ENCODE results near the gene KCNQ1.

The KCNQ1 gene

DNA sequence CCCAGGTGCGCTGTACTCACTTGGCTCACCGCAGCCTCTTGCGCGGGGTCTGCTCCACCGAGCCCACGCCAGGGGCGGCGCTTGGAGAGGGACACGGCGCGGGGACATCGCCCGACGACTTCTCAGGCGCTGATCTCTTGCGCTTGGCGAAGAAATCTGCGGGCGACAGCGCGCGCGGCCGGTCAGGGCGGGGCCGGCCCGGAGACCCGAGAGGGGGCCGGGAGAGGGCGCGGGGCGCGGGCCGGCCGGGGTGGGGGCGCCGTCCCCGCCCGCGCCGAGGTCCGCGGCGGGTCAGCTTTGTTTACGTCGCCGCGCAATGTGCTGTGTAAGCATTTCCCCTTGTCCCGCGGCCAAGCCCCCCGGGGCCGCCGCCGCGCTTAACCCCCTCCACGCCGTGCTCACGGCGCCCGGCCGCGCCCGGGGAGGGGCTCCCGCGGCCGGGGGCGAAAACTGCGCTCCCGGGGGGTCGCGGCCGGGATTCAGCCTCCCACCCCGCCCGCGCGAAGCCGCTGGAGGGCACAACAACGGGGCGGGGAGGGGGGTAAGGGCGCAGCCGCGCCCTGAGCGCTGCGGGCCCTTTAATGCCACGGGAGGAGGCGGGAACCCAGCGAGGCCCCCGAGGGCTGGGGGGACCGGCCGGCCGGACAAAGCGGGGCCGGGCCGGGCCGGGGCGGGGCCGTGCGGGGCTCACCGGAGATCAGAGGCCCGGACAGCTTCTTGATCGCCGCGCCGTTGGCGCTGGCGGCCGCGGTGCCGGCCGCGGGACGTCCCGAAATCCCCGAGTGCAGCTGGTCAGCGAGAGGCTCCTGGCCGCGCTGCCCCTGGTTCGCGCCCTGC is 439.4 kb downstream of the KCNQ1 start:
- ATAC-seq: no peak
- no peak for TF ChIP-seq TCF4 (CRISPR knock-in tag; IDR thresholded peaks at IDR 0.05; ENCODE audit: borderline replicate concordance)
- TF ChIP-seq BACH2 (CRISPR knock-in tag; IDR thresholded peaks at IDR 0.05; ENCODE audit: borderline replicate concordance): no peak
- no peak for TF ChIP-seq ZNF70 (CRISPR knock-in tag; IDR thresholded peaks at IDR 0.05)
- no peak for TF ChIP-seq GLIS3 (CRISPR knock-in tag; IDR thresholded peaks at IDR 0.05)
- TF ChIP-seq TOX (CRISPR knock-in tag; IDR thresholded peaks at IDR 0.05; ENCODE audit: borderline replicate concordance): no peak
- TF ChIP-seq SNAI2 (CRISPR knock-in tag; IDR thresholded peaks at IDR 0.05): no peak
- no peak for TF ChIP-seq ZNF565 (CRISPR knock-in tag; conservative IDR thresholded peaks at IDR 0.05; ENCODE audit: low read depth)
- no peak for TF ChIP-seq ARNTL (CRISPR knock-in tag; IDR thresholded peaks at IDR 0.05; ENCODE audit: borderline replicate concordance, low read depth)
- TF ChIP-seq, protein P1, sequence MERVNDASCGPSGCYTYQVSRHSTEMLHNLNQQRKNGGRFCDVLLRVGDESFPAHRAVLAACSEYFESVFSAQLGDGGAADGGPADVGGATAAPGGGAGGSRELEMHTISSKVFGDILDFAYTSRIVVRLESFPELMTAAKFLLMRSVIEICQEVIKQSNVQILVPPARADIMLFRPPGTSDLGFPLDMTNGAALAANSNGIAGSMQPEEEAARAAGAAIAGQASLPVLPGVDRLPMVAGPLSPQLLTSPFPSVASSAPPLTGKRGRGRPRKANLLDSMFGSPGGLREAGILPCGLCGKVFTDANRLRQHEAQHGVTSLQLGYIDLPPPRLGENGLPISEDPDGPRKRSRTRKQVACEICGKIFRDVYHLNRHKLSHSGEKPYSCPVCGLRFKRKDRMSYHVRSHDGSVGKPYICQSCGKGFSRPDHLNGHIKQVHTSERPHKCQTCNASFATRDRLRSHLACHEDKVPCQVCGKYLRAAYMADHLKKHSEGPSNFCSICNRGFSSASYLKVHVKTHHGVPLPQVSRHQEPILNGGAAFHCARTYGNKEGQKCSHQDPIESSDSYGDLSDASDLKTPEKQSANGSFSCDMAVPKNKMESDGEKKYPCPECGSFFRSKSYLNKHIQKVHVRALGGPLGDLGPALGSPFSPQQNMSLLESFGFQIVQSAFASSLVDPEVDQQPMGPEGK (CRISPR knock-in tag; IDR thresholded peaks at IDR 0.05; ENCODE audit: borderline replicate concordance): no peak
- TF ChIP-seq, protein P2, sequence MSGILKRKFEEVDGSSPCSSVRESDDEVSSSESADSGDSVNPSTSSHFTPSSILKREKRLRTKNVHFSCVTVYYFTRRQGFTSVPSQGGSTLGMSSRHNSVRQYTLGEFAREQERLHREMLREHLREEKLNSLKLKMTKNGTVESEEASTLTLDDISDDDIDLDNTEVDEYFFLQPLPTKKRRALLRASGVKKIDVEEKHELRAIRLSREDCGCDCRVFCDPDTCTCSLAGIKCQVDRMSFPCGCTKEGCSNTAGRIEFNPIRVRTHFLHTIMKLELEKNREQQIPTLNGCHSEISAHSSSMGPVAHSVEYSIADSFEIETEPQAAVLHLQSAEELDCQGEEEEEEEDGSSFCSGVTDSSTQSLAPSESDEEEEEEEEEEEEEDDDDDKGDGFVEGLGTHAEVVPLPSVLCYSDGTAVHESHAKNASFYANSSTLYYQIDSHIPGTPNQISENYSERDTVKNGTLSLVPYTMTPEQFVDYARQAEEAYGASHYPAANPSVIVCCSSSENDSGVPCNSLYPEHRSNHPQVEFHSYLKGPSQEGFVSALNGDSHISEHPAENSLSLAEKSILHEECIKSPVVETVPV (CRISPR knock-in tag; IDR thresholded peaks at IDR 0.05): no peak
- TF ChIP-seq, protein P3, sequence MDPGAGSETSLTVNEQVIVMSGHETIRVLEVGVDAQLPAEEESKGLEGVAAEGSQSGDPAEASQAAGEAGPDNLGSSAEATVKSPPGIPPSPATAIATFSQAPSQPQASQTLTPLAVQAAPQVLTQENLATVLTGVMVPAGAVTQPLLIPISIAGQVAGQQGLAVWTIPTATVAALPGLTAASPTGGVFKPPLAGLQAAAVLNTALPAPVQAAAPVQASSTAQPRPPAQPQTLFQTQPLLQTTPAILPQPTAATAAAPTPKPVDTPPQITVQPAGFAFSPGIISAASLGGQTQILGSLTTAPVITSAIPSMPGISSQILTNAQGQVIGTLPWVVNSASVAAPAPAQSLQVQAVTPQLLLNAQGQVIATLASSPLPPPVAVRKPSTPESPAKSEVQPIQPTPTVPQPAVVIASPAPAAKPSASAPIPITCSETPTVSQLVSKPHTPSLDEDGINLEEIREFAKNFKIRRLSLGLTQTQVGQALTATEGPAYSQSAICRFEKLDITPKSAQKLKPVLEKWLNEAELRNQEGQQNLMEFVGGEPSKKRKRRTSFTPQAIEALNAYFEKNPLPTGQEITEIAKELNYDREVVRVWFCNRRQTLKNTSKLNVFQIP (CRISPR knock-in tag; IDR thresholded peaks at IDR 0.05; ENCODE audit: borderline replicate concordance, low read depth): no peak
- no peak for TF ChIP-seq ZC3H10 (CRISPR knock-in tag; IDR thresholded peaks at IDR 0.05)
- TF ChIP-seq ZFP30 (CRISPR knock-in tag; IDR thresholded peaks at IDR 0.05): no peak
- TF ChIP-seq ISL1 (CRISPR knock-in tag; IDR thresholded peaks at IDR 0.05): no peak
- TF ChIP-seq RARB (CRISPR knock-in tag; IDR thresholded peaks at IDR 0.05): no peak
- TF ChIP-seq ZNF8 (CRISPR knock-in tag; IDR thresholded peaks at IDR 0.05): no peak
- TF ChIP-seq, protein P4, sequence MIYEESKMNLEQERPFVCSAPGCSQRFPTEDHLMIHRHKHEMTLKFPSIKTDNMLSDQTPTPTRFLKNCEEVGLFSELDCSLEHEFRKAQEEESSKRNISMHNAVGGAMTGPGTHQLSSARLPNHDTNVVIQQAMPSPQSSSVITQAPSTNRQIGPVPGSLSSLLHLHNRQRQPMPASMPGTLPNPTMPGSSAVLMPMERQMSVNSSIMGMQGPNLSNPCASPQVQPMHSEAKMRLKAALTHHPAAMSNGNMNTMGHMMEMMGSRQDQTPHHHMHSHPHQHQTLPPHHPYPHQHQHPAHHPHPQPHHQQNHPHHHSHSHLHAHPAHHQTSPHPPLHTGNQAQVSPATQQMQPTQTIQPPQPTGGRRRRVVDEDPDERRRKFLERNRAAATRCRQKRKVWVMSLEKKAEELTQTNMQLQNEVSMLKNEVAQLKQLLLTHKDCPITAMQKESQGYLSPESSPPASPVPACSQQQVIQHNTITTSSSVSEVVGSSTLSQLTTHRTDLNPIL (CRISPR knock-in tag; IDR thresholded peaks at IDR 0.05; ENCODE audit: low read depth): no peak
- TF ChIP-seq CSDC2 (CRISPR knock-in tag; IDR thresholded peaks at IDR 0.05): no peak
- no peak for TF ChIP-seq ESRRG (CRISPR knock-in tag; IDR thresholded peaks at IDR 0.05)

DNA sequence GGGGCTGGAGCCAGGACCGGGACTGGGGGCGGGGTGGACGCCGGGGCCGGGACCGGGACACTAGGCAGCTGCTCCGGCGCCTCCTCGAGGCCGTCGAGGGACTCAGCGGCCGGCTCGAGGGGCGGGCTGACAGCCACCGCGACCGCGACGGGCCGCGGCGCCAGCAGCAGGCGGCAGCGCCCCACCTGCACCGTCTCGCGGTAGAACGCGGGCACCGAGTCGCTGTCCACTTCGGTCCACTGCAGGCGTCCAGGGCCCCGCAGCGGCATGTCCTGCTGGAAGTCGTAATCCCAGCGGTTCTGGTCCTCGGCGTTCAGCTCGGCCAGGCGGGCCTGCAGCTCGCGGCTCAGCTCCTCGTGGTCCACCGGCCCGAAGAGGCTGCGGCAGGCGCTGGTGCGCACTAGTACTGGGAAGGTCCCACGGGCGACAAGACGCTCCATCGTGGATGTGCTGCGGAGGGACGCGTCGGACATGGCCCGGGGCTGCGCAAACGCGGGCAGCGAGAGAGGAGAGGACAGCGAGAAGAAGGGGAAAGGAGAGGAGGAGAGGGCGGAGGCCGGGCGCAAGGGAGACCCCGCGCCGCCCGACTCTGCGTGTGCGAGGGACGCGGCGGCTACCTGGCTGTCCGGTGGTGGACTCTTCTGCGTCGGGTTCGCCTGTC is 440.3 kb downstream of the KCNQ1 start:
- ATAC-seq: peak; percentile 24
- TF ChIP-seq BACH2 (CRISPR knock-in tag; IDR thresholded peaks at IDR 0.05; ENCODE audit: borderline replicate concordance) (no peak), ISL1 (CRISPR knock-in tag; IDR thresholded peaks at IDR 0.05) (no peak), ARNTL (CRISPR knock-in tag; IDR thresholded peaks at IDR 0.05; ENCODE audit: borderline replicate concordance, low read depth) (no peak), GLIS3 (CRISPR knock-in tag; IDR thresholded peaks at IDR 0.05) (no peak), OSR1 (CRISPR knock-in tag; IDR thresholded peaks at IDR 0.05) (no peak), RARB (CRISPR knock-in tag; IDR thresholded peaks at IDR 0.05) (no peak)

DNA sequence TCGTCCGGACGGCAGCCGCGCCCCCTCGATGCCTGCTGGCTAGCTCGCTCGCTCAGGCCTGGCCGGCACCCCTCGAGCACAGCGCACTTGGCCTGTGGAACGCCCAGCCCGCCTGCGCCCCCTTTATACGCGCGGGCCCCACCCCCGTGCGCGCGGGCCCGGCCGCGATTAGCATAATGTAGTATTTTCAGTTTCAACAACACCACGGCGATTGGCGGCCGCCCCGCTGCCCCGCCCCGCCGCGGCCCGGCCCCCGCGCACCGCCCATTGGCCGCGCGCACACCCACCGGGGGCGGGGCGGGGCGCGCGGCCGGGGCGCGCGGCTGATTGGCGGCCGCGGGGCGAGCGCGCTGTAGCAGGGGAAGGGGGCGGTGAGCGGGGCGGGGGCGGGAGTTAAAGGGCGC is 440.9 kb downstream of the KCNQ1 start, which contains the start of gene CDKN1C:
TSS of gene CDKN1C (minus strand) at position 98 of the 404 bp plus-strand sequence. CDS start 319 bp downstream, outside the sequence.
- TF ChIP-seq ARNTL (CRISPR knock-in tag; IDR thresholded peaks at IDR 0.05; ENCODE audit: borderline replicate concordance, low read depth): no peak
- TF ChIP-seq, protein P3 (CRISPR knock-in tag; IDR thresholded peaks at IDR 0.05; ENCODE audit: borderline replicate concordance, low read depth): no peak
- no peak for TF ChIP-seq ZFP30 (CRISPR knock-in tag; IDR thresholded peaks at IDR 0.05)
- TF ChIP-seq, protein P4 (CRISPR knock-in tag; IDR thresholded peaks at IDR 0.05; ENCODE audit: low read depth): no peak
- ATAC-seq: peak; percentile 75

Data from SK-N-SH treated with all-trans-retinoic acid at 6 μM for 48 hours (cell line).